ENCODE data around the gene LDLRAD3. TPM values are rescaled to one million over a fixed set of nuclear protein-coding genes. Genes with fewer than 3 reads are reported as not detected.

Gene LDLRAD3
- total RNA-seq, 1 donor from 2014 or later, result 19.6 TPM

DNA sequence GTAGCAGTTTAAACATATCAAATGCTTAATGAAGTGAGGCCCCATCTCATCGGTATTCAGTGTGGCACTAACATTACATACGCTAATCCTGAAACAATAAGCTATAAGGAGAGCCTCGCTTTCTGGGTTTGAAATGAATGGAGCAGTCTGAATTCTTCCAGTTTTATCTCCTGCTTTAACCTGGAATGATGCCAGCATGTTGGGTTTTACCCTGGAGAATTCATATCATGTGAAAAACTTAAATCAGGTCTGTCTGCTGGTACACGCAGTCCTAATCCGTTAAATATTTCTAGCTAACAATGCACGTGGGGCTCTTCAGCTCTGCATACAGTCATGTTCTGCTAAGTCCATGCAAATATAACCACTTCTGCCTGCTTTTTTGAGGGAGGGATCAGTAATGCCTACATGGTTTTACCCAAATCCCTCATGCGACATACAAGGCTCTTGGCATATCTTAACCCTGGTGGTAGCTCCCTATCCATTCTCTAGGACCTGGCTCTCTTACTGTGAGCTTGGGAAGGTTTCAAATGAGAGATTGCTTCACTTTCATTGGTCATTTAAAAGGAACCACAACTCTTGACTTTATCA lies 252.6 kb downstream of the LDLRAD3 start:
- TF ChIP-seq, protein P1, sequence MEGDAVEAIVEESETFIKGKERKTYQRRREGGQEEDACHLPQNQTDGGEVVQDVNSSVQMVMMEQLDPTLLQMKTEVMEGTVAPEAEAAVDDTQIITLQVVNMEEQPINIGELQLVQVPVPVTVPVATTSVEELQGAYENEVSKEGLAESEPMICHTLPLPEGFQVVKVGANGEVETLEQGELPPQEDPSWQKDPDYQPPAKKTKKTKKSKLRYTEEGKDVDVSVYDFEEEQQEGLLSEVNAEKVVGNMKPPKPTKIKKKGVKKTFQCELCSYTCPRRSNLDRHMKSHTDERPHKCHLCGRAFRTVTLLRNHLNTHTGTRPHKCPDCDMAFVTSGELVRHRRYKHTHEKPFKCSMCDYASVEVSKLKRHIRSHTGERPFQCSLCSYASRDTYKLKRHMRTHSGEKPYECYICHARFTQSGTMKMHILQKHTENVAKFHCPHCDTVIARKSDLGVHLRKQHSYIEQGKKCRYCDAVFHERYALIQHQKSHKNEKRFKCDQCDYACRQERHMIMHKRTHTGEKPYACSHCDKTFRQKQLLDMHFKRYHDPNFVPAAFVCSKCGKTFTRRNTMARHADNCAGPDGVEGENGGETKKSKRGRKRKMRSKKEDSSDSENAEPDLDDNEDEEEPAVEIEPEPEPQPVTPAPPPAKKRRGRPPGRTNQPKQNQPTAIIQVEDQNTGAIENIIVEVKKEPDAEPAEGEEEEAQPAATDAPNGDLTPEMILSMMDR (IDR thresholded peaks at IDR 0.05; ENCODE audit: unreplicated experiment), result no peak
- no peak overlapping the region for H3K4me3 Mint-ChIP-seq (ENCODE audit: low read depth)
- peaks cover 2% of the 10 kb centered on the region for H3K36me3 Mint-ChIP-seq (ENCODE audit: insufficient read depth)
- DNase-seq (ENCODE audit: low spot score, unreplicated experiment), result no peak
- H3K27me3 Mint-ChIP-seq, result no peaks in the 10 kb centered on the region
- H3K9me3 Mint-ChIP-seq (ENCODE audit: low read depth), result no peaks in the 10 kb centered on the region
- peaks cover 2% of the 10 kb centered on the region for H3K4me1 Mint-ChIP-seq (ENCODE audit: low read depth)
- H3K27ac Mint-ChIP-seq, result no peak overlapping the region

DNA sequence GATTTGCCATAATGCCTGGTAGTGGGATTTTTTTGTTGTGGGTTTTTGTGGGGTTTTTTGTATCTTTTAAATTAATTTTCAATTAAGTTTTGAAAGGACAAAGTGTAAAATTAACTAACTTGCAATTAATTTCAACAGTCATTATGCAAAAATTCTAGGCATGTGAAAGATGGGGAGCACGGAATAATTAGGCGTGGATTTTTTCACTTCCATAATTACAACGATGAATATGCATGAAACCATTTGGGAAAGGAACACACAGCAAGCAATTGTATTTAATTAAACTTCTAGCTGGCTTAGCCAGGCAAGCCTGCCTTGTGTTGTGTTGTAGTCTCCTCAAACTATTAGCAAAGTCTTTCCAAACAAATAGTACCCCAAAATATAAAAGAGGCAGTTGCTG lies 257.5 kb downstream of the LDLRAD3 start:
- no peaks in the 10 kb centered on the region for H3K9me3 Mint-ChIP-seq (ENCODE audit: low read depth)
- TF ChIP-seq, protein P1 (IDR thresholded peaks at IDR 0.05; ENCODE audit: unreplicated experiment), result no peak
- no peak overlapping the region for H3K4me3 Mint-ChIP-seq (ENCODE audit: low read depth)
- no peaks in the 10 kb centered on the region for H3K4me1 Mint-ChIP-seq (ENCODE audit: low read depth)
- no peak overlapping the region for H3K27ac Mint-ChIP-seq
- H3K36me3 Mint-ChIP-seq (ENCODE audit: insufficient read depth), result peaks cover 1% of the 10 kb centered on the region
- no peaks in the 10 kb centered on the region for H3K27me3 Mint-ChIP-seq
- DNase-seq (ENCODE audit: low spot score, unreplicated experiment), result no peak

DNA sequence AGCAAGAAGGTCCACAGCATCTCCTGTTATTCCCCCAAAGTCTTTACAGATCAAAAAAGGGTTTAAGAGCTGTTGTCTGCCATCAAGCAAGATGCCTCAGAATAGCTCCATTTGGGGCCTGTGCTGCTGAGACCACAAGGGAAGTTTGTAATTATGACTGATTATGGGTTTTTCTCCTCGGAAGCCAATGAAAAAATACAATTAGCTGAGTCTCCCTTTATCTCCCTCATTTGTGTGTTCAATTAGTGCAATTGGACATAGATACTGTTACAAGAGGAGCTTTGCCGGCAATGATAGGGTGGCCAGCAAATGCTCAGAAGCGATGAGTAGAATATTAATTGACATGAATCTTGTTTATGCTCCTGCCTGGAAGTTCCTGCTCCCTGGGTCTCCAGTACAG lies 261.7 kb downstream of the LDLRAD3 start:
- DNase-seq (ENCODE audit: low spot score, unreplicated experiment), result no peak
- no peaks in the 10 kb centered on the region for H3K9me3 Mint-ChIP-seq (ENCODE audit: low read depth)
- H3K27ac Mint-ChIP-seq, result no peak overlapping the region
- H3K36me3 Mint-ChIP-seq (ENCODE audit: insufficient read depth), result peaks cover 3% of the 10 kb centered on the region
- no peak overlapping the region for H3K4me3 Mint-ChIP-seq (ENCODE audit: low read depth)
- TF ChIP-seq, protein P1 (IDR thresholded peaks at IDR 0.05; ENCODE audit: unreplicated experiment), result no peak
- no peaks in the 10 kb centered on the region for H3K27me3 Mint-ChIP-seq
- no peaks in the 10 kb centered on the region for H3K4me1 Mint-ChIP-seq (ENCODE audit: low read depth)

DNA sequence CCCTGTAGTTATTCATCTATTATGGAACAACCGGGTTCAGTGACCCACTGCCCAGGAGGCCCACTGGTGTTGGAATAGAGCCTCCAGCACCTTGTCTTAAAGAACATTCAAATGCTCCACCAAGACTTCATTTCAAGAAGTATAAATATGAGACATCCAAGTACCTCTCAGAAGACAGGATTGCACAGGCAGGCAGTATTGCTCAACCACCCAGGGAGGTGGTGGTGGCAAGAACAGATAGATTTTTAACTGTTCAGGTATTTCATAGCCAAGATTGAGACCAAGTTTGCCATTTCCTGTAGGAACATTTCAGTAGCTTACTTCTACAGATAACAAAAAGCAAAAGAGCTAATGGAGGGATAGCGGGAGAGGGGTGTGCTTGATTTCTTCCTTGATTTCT lies 266.7 kb downstream of the LDLRAD3 start:
- TF ChIP-seq, protein P1 (IDR thresholded peaks at IDR 0.05; ENCODE audit: unreplicated experiment), result no peak
- no peak for DNase-seq (ENCODE audit: low spot score, unreplicated experiment)
- peaks cover 9% of the 10 kb centered on the region for H3K4me1 Mint-ChIP-seq (ENCODE audit: low read depth)
- H3K27me3 Mint-ChIP-seq, result no peaks in the 10 kb centered on the region
- H3K9me3 Mint-ChIP-seq (ENCODE audit: low read depth), result no peaks in the 10 kb centered on the region
- no peak overlapping the region for H3K27ac Mint-ChIP-seq
- H3K36me3 Mint-ChIP-seq (ENCODE audit: insufficient read depth), result peaks cover 4% of the 10 kb centered on the region
- no peak overlapping the region for H3K4me3 Mint-ChIP-seq (ENCODE audit: low read depth)

DNA sequence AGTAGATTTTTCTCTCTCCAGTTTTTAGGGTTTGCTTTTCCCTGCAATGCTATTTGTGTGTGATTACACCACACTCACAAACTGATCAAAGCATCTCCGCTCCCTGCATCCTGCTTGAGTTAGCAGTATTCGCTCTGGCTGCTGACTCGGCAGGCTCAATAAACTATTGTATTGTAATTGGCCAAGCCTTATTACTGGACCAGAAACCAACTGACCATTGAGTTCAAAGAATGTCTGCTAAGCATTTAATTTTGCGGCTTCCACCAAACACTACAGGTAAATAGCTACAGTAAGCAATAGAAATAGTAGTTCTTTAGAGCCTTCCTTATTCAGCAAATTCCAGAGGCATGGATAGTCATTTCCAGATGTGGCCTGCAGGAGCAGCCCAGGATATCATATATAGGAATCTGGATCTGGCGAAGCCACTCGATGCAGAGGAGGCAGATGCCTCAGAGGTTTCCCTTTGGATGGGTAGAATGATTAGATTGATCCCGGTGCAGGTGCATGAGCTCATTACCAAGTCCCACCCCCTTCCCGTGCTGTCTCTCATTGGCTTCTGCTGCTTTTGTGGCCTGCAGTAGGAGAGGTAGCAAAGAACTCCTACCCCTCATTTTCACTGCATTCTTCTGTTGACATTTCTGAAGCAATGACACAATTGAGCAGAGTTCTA lies 268.0 kb downstream of the LDLRAD3 start:
- Mint-ChIP-seq H3K36me3 (ENCODE audit: insufficient read depth) (peaks cover 3% of the 10 kb centered on the region), H3K27ac (no peak overlapping the region), H3K4me1 (ENCODE audit: low read depth) (peaks cover 9% of the 10 kb centered on the region), H3K4me3 (ENCODE audit: low read depth) (no peak overlapping the region), H3K9me3 (ENCODE audit: low read depth) (no peaks in the 10 kb centered on the region), H3K27me3 (no peaks in the 10 kb centered on the region)
- no peak for DNase-seq (ENCODE audit: low spot score, unreplicated experiment)
- TF ChIP-seq, protein P1 (IDR thresholded peaks at IDR 0.05; ENCODE audit: unreplicated experiment), result no peak

Measured in progenitor cell of endocrine pancreas (in vitro differentiated cells).